A673 (cell line): ENCODE results near the gene MST1. TPM values are rescaled to one million over a fixed set of nuclear protein-coding genes. Genes with fewer than 3 reads are reported as not detected.

Experiments
- BruUV-seq: library from RNA; stranded (reverse); fragments of 400-500 nt; replicated peaks from 2 replicates; lab custom pipeline; 2021; lab: Mats Ljungman, UMichigan
- CTCF ChIA-PET: fragments of 300-600 bp; sonication (Branson Sonifier 250); formaldehyde crosslinking; loops from one replicate; lab custom pipeline; 2022; ENCODE audit warnings: antibody characterized with exemption; lab: Charles Lee
- POLR2A ChIA-PET: fragments of 300-600 bp; sonication (Branson Sonifier 250); formaldehyde crosslinking; loops from one replicate; lab custom pipeline; 2022; ENCODE audit warnings: antibody characterized with exemption; ENCODE audit not compliant: low non-redundant PET; lab: Charles Lee
- DNase-seq: peaks from one replicate; pipeline ENCODE4 v3.0.0-alpha.2; 2015; ENCODE audit warnings: low spot score
- H3K27ac ChIP-seq: fragments of 200-600 bp; sonication (generic); 2 replicates; pipeline ENCODE4 v1.5.1; 2016; ENCODE audit warnings: mixed run types, low read depth, mild to moderate bottlenecking, mixed read lengths, antibody characterized with exemption, low read length; ENCODE audit not compliant: poor library complexity, severe bottlenecking
- H3K27me3 ChIP-seq: fragments of 200-600 bp; sonication (generic); replicated peaks from 2 replicates; pipeline ENCODE4 v1.6.1; 2017; ENCODE audit warnings: mixed run types, low read depth, mild to moderate bottlenecking, mixed read lengths, antibody characterized with exemption, low read length; ENCODE audit not compliant: insufficient read depth, poor library complexity
- H3K36me3 ChIP-seq: fragments of 200-600 bp; sonication (generic); 2 replicates; pipeline ENCODE4 v1.6.1; 2016; ENCODE audit warnings: mixed run types, mild to moderate bottlenecking, mixed read lengths, antibody characterized with exemption, low read length; ENCODE audit not compliant: insufficient read depth, poor library complexity, severe bottlenecking
- H3K4me1 ChIP-seq: fragments of 200-600 bp; sonication (generic); 2 replicates; pipeline ENCODE4 v1.6.1; 2017; ENCODE audit warnings: mixed run types, mild to moderate bottlenecking, mixed read lengths, antibody characterized with exemption, low read length; ENCODE audit not compliant: insufficient read depth, poor library complexity, severe bottlenecking
- H3K4me3 ChIP-seq: fragments of 200-600 bp; sonication (generic); 2 replicates; pipeline ENCODE4 v1.5.1; 2016; ENCODE audit warnings: low read depth, mixed run types, mild to moderate bottlenecking, mixed read lengths, low read length; ENCODE audit not compliant: poor library complexity, severe bottlenecking
- H3K9me3 ChIP-seq: fragments of 200-600 bp; sonication (generic); 2 replicates; pipeline ENCODE4 v1.6.1; 2016; ENCODE audit warnings: mixed run types, low read depth, mild to moderate bottlenecking, mixed read lengths, antibody characterized with exemption, low read length; ENCODE audit not compliant: poor library complexity, severe bottlenecking
- CTCF ChIP-seq: fragments of 300-800, 200-600 bp; sonication (generic); conservative IDR thresholded peaks from 2 replicates; pipeline ENCODE4 v1.5.1; 2017; ENCODE audit warnings: low read depth, mild to moderate bottlenecking, antibody characterized with exemption, low read length, moderate library complexity, mixed read lengths
- EZH2 ChIP-seq: fragments of 200-600 bp; sonication (generic); IDR thresholded peaks from 2 replicates; pipeline ENCODE4 v1.6.1; 2017; ENCODE audit warnings: borderline replicate concordance, low read depth, mild to moderate bottlenecking, mixed read lengths, antibody characterized with exemption, low read length; ENCODE audit not compliant: poor library complexity, severe bottlenecking
- intact Hi-C: fragments of 100-400 bp; cut with micrococcal nuclease; formaldehyde crosslinking; loops from one replicate; pipeline ENCODE4 v1.10.0; 2022; ENCODE audit not compliant: unreplicated experiment
- total RNA-seq: library from RNA; stranded (reverse); gene quantifications from 2 replicates; pipeline ENCODE4 v1.2.3, GENCODE V29; 2021

Gene MST1
- total RNA-seq, 1 experiment from 2014 or later: 3.7 TPM

GRCh38 chr3:49681232-49681522, 8.1 kb downstream of the MST1 start:
- TF ChIP-seq EZH2 (no peak), CTCF (no peak)
- CTCF ChIA-PET: no interaction called here
- no TSS peak for BruUV-seq
- DNase-seq: no peak
- Histone ChIP-seq H3K4me1 (no peaks in the 10 kb centered on the region), H3K36me3 (peaks cover 1% of the 10 kb centered on the region), H3K4me3 (no peak overlapping the region), H3K27ac (no peak overlapping the region), H3K9me3 (no peaks in the 10 kb centered on the region), H3K27me3 (no peaks in the 10 kb centered on the region)
- intact Hi-C loops: no loop called here
- POLR2A ChIA-PET: no interaction called here

GRCh38 chr3:49680493-49681231, 8.6 kb downstream of the MST1 start:
- no TSS peak for BruUV-seq
- no peaks in the 10 kb centered on the region for H3K4me1 ChIP-seq
- DNase-seq: no peak
- H3K27ac ChIP-seq: no peak overlapping the region
- no peaks in the 10 kb centered on the region for H3K9me3 ChIP-seq
- POLR2A ChIA-PET: no interaction called here
- intact Hi-C loops: no loop called here
- no peaks in the 10 kb centered on the region for H3K27me3 ChIP-seq
- H3K36me3 ChIP-seq: peaks cover 2% of the 10 kb centered on the region
- no peak overlapping the region for H3K4me3 ChIP-seq
- no peak for TF ChIP-seq CTCF
- no peak for TF ChIP-seq EZH2
- CTCF ChIA-PET: no interaction called here

GRCh38 chr3:49675912-49676311, 13.4 kb downstream of the MST1 start:
- Histone ChIP-seq H3K27ac (no peak overlapping the region), H3K4me1 (no peaks in the 10 kb centered on the region), H3K36me3 (peaks cover 2% of the 10 kb centered on the region), H3K4me3 (no peak overlapping the region), H3K9me3 (no peaks in the 10 kb centered on the region), H3K27me3 (no peaks in the 10 kb centered on the region)
- no peak for DNase-seq
- TF ChIP-seq EZH2 (no peak), CTCF (no peak)
- TSS peak; percentile 43 for BruUV-seq
- ChIA-PET POLR2A (no interaction called here), CTCF (no interaction called here)
- intact Hi-C loops: no loop called here
